ENCODE data around the gene PAX7. TPM values are rescaled to one million over a fixed set of nuclear protein-coding genes. Genes with fewer than 3 reads are reported as not detected.

Gene PAX7
- total RNA-seq, 2 experiments from 2014 or later: not detected

GRCh38 chr1:18793164-18793563, 162.5 kb downstream of the PAX7 start:
- POLR2A ChIA-PET: no interaction called here
- H3K4me1 Mint-ChIP-seq (ENCODE audit: low read depth): no peaks in the 10 kb centered on the region
- H3K4me3 ChIP-seq (ENCODE audit: low read length): no peak overlapping the region
- no peak for TF ChIP-seq CTCF (IDR thresholded peaks at IDR 0.05)
- CTCF ChIA-PET: no interaction called here
- H3K27me3 Mint-ChIP-seq: peaks cover 59% of the 10 kb centered on the region
- no peak overlapping the region for H3K4me3 Mint-ChIP-seq
- no peak overlapping the region for H3K27ac ChIP-seq (ENCODE audit: low read depth in 1 of 2, low read length in 2 of 2)
- no peaks in the 10 kb centered on the region for H3K4me1 ChIP-seq (ENCODE audit: insufficient read depth, low read length)
- peaks cover 6 to 23% of the 10 kb centered on the region in 2 experiments for H3K9me3 ChIP-seq (ENCODE audit: control insufficient read depth in 1 of 2, insufficient read depth in 1 of 2, low read length in 2 of 2)
- no peaks in the 10 kb centered on the region for H3K36me3 Mint-ChIP-seq (ENCODE audit: low read depth)
- H3K9me3 Mint-ChIP-seq: peaks cover 5% of the 10 kb centered on the region
- ATAC-seq (ENCODE audit: poor library complexity) (no peak), DNase-seq (no peak)
- intact Hi-C loops (cut with DNase I, micrococcal nuclease): no loop called here
- no peak overlapping the region for H3K27ac Mint-ChIP-seq
- peaks cover 15 to 19% of the 10 kb centered on the region in 2 experiments for H3K27me3 ChIP-seq (ENCODE audit: control insufficient read depth in 1 of 2, insufficient read depth in 2 of 2, low read length in 2 of 2)
- H3K36me3 ChIP-seq (ENCODE audit: insufficient read depth, low read length): no peaks in the 10 kb centered on the region

- Histone ChIP-seq H3K4me1 (ENCODE audit: insufficient read depth, low read length) (no peaks in the 10 kb centered on the region), H3K27me3 (ENCODE audit: control insufficient read depth in 1 of 2, insufficient read depth in 2 of 2, low read length in 2 of 2) (peaks cover 15 to 19% of the 10 kb centered on the region in 2 experiments), H3K9me3 (ENCODE audit: control insufficient read depth in 1 of 2, insufficient read depth in 1 of 2, low read length in 2 of 2) (peaks cover 6 to 25% of the 10 kb centered on the region in 2 experiments), H3K36me3 (ENCODE audit: insufficient read depth, low read length) (no peaks in the 10 kb centered on the region), H3K27ac (ENCODE audit: low read depth in 1 of 2, low read length in 2 of 2) (no peak overlapping the region), H3K4me3 (ENCODE audit: low read length) (no peak overlapping the region)
- intact Hi-C loops (cut with DNase I, micrococcal nuclease): no loop called here
- DNase-seq (no peak), ATAC-seq (ENCODE audit: poor library complexity) (no peak)
- no peak overlapping the region for H3K4me3 Mint-ChIP-seq
- POLR2A ChIA-PET: no interaction called here
- H3K36me3 Mint-ChIP-seq (ENCODE audit: low read depth): no peaks in the 10 kb centered on the region
- CTCF ChIA-PET: no interaction called here
- H3K4me1 Mint-ChIP-seq (ENCODE audit: low read depth): no peaks in the 10 kb centered on the region
- H3K9me3 Mint-ChIP-seq: peaks cover 5% of the 10 kb centered on the region
- no peak overlapping the region for H3K27ac Mint-ChIP-seq
- TF ChIP-seq CTCF (IDR thresholded peaks at IDR 0.05): no peak
- H3K27me3 Mint-ChIP-seq: peaks cover 57% of the 10 kb centered on the region
Measured at GRCh38 chr1:18794051-18794450, 163.4 kb downstream of the PAX7 start.

GRCh38 chr1:18794561-18794960, 163.9 kb downstream of the PAX7 start:
- Histone ChIP-seq H3K4me1 (ENCODE audit: insufficient read depth, low read length) (no peaks in the 10 kb centered on the region), H3K27me3 (ENCODE audit: control insufficient read depth in 1 of 2, insufficient read depth in 2 of 2, low read length in 2 of 2) (peaks cover 15 to 19% of the 10 kb centered on the region in 2 experiments), H3K36me3 (ENCODE audit: insufficient read depth, low read length) (no peaks in the 10 kb centered on the region), H3K9me3 (ENCODE audit: control insufficient read depth in 1 of 2, insufficient read depth in 1 of 2, low read length in 2 of 2) (peaks cover 6 to 30% of the 10 kb centered on the region in 2 experiments), H3K27ac (ENCODE audit: low read depth in 1 of 2, low read length in 2 of 2) (no peak overlapping the region), H3K4me3 (ENCODE audit: low read length) (no peak overlapping the region)
- ChIA-PET CTCF (no interaction called here), POLR2A (no interaction called here)
- Mint-ChIP-seq H3K27me3 (peaks cover 51% of the 10 kb centered on the region), H3K27ac (no peak overlapping the region), H3K9me3 (peaks cover 5% of the 10 kb centered on the region), H3K36me3 (ENCODE audit: low read depth) (no peaks in the 10 kb centered on the region), H3K4me1 (ENCODE audit: low read depth) (no peaks in the 10 kb centered on the region), H3K4me3 (no peak overlapping the region)
- no peak for TF ChIP-seq CTCF (IDR thresholded peaks at IDR 0.05)
- DNase-seq: no peak
- intact Hi-C loops (cut with DNase I, micrococcal nuclease): no loop called here
- ATAC-seq (ENCODE audit: poor library complexity): no peak
